HG02642 (cell line): ENCODE measurements around the gene EPS15.
A peak's percentile ranks its signal among the peaks of the same experiment; 100 is the strongest.

ENCODE experiments used
- ATAC-seq: cut with Tn5 transposase; IDR thresholded peaks from one replicate; pipeline ENCODE4 v1.9.1; 2021; ENCODE audit warnings: mild to moderate bottlenecking; ENCODE audit not compliant: unreplicated experiment, poor library complexity

EPS15 gene

DNA sequence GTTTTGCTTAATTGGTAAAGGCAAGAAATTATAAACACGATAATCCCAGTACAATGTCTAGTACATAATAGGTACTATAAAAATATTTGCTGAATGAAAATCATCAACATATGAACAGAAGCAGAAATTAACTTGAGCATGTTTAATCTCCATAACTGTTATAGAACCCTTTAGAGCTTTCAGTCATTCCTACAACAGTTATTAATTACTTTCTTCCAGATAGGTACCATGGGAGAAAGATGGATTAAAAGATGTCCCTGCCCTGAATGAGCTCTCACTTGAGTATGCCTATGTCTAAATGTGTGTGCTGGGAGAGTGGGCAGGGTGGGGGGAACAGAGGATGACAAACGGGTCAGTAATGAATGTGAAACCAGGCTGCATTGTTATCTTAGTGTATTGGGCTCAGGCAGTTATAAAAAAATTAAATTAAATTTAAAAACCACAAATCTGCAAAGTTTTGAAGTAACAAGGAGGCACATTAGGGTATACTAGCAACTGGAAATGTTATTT is 2.4 kb downstream of the EPS15 start:
- ATAC-seq, result no peak

DNA sequence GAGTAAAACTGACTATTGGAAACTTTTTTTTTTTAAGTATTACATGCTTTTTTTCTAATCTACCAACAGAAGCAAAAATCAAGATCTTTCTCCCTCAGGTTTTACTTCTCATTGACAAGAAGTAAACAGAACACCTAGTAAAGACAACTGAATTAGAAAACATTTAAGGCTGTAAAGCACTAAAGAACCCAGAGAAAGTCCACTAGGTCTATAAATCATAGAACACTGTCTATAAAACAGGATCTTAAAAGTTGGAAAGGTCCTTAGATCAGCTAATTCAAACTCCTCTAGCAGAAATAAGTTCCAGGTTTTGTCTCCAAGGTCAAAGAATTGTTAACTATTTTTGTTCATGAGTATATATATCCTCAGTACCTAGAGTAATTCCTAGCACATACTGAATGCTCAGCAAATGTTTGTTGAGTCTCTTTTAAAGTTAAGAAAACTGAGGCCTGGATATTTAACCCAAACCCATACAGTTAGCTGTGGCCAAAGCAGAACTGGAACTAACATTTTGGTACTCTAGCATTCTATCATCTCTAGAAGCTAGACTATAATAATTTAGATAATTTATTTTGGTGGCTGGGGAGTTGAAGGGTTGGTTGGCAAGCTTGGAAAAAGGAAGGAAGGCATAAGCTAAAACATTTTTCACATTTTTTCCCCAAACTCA is 3.0 kb downstream of the EPS15 start:
- ATAC-seq, result no peak

DNA sequence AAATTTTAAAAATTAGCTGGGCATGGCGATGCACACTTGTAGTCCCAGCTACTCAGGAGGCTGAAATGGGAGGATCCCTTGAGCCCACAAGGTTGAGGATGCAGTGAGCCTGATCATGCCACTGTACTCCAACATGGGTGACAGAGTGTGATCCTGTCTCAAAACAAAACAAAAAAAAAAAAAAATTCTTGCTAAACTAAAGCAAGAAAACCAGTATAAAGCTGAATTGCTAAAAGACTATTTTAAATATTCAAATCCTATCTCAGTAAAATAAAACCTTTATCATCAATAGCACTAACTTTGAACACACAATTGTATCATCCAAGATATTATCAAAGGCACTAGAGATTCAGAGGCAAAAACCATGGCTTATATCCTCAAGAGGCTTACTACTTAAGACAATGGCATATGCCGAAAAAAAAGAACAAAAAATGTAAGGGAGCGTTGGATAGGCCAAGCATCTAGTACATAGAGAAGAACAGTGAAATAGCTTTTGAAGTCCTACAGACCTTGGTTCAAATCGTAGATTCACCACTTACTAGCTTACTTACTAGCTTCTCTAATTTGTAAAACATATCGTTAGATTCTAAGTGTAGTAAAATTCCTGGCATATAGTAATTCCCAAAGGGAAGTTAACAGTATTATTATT is 3.6 kb downstream of the EPS15 start:
- no peak for ATAC-seq

DNA sequence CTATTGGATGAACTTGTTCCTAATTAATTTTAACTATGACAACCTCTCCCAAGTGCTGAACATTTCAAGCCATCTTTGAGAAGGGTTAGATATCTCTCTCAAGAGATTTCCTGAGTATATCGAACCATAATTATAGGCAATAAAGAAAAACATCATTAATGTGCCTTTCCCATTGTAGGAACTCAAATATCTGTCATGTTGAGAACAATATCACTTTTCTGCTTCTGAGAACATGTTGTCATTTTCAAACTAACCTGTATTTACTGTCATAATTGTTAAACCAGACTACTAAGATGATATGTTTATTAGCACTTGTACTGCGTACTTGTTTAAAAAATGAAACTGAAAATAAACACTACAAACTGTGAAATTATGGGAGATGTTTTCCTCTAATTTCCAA is 4.3 kb downstream of the EPS15 start:
- ATAC-seq, result no peak

DNA sequence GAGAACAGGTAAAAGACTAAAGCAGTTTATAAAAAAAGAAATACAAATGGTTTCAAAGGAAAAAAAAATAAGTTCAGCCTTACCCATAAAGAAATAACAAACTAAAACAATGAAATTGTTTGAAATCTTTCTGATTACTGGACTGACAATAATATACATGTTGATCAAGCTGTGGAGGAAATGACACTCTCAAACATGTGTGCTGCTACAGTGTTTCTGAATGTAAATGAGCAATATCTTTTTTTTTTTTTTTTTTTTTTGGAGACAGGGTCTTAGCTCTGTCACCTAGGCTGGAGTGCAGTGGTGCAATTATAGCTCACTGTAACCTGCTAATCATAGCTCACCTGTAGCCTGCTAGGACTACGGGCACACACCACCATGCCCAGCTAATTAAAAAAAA is 6.5 kb downstream of the EPS15 start:
- ATAC-seq, result no peak

DNA sequence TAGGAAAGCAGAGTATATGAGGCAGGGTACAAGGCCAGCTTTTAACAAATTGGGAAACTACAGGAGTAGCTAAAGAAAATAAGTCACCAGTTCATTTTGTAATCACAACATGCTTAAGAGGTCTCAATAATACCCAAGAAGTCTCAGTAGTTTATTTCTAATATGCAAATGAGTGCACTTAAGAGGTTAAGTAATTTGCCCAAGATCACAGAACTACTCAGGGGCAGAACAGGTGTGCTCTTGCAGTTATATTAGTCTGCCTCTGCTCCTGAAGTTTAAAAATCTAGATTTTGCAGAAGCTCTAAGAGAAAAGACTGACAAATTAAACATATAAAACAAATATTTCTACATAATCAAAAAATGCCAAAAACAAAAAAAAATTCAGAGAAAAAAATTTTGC is 6.9 kb downstream of the EPS15 start:
- no peak for ATAC-seq

DNA sequence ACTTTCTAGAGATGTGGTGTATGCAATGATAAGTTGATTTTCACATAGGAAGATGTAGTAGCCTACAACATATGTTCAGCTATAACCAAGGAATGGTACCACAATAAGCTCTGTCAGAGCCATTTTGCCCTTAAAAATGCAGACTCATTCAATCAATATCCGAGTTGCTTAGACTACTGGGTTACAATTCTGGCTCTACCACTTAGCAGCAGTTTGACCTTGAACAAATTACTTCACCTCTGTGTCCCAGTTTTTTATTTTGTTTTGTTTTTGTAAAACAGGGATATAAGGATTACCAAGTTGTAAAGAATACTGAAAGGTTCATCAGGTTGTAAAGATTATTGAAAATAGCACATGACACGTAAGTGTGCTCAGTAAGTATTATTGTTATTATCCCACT is 9.3 kb downstream of the EPS15 start:
- ATAC-seq, result no peak

DNA sequence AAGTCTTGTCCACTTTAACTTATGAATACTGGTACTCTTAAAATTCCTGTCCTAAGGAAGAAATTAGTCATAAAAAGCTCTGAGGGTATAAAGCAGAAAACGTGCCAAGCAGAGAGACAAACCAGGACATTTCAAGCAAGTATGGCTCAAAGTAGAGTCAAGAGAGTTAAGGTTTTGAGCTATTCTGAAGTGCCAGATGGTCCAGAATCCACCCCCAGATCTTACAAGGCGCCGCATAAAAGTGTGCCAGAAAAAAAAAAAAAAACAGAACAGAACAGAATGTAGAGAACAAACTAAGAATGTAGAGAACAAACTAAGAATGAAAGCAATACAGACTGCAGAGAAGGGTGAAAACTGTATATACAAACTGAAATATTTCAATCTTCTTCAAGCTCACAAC is 12.5 kb downstream of the EPS15 start:
- ATAC-seq, result peak; percentile 43

DNA sequence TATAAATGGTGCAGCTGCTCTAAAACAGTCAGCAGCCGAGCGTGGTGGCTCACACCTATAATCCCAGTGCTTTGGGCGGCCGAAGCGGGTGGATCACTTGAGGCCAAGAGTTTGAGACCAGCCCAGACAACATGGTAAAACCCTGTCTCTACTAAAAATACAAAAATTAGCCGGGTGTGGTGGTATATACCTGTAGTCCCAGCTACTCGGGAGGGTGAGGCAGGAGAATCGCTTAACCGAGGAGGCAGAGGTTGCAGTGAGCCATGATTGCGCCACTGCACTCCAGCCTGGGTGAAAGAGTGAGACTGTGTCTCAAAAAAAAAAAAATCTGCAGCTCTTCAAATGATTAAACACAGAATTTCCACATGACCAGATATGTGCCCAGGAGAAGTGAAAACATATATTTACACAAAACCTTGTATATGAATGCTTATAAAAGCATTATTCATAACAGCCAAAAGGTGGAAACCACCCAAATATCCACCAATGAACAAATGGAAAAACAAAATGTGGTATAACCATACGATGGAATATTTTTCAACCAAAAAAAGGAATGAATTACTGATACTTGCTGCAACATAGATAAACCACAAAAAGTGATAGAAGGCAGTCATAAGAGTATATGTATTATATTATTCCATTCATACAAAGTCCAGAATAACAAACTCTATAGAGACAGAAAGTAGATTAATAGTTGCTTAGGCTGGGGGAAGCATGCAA is 14.1 kb downstream of the EPS15 start:
- ATAC-seq, result peak; percentile 55

DNA sequence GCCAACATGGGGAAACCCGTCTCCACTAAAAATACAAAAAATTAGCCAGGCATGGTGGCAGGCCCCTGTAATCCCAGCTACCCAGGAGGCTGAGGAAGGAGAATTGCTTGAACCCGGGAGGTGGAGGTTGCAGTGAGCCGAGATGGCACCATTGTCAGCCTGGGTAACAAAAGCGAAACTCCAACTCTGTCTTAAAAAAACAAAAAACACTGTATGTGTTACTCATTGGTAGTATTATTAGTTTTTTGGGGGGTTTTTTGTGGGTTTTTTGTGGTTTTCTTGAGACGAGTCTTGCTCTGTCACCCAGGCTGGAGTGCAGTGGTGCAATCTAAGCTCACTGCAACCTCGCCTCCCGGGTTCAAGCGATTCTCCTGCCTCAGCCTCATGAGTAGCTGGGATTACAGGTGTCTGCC is 17.8 kb downstream of the EPS15 start:
- ATAC-seq, result peak; percentile 69

DNA sequence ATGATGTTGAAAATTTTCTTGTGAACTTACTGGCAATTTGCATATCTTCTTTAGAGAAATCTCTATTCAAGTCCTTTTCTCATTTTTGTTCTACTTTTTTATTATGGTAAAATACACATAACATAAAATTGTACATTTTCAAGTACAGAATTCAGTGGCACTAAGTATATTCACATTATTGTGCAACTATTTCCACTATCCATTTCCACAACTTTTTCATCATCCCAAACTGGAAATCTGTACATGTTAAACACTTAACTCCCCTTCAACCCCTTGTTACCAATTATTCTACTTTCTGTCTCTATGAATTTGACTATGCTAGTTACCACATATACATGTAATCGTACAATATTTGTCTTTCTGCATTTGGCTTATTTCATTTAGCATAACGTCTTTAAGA is 19.4 kb downstream of the EPS15 start:
- no peak for ATAC-seq

DNA sequence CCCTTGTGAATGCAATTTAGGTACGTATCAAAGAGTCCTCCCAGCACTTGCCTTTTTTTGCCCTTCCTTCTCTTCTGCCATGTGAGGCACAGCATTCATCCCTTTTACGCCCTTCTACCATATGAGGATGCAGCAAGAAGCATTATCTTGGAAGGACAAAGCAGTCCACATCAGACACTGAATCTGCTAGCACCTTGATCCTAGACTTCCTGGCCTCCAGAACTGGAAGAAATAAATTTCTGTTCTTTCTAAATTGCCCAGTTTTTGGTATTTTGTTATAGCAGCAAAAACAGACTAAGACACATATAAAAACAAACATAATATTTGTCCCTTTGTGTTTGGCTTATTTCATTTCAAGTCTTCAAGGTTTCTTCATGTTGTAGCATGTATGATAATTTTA is 20.1 kb downstream of the EPS15 start:
- no peak for ATAC-seq

DNA sequence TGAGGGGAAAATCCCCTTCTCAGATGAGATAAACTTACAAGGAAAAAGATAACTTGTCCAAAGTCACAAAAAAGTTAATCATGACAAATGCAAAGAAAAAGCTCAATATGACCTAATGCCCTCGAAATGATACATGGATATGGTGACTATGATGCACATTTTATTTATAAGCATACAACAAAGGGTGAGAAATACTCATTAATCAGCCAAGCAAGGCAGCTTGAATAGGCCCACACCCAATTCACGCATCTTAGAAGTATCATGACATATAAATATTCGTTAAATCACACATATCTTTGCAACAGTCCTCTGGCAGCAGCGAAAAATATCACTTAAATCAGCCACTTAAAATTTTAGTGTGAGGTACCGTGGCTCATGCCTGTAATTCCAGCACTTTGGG is 21.7 kb downstream of the EPS15 start:
- no peak for ATAC-seq

DNA sequence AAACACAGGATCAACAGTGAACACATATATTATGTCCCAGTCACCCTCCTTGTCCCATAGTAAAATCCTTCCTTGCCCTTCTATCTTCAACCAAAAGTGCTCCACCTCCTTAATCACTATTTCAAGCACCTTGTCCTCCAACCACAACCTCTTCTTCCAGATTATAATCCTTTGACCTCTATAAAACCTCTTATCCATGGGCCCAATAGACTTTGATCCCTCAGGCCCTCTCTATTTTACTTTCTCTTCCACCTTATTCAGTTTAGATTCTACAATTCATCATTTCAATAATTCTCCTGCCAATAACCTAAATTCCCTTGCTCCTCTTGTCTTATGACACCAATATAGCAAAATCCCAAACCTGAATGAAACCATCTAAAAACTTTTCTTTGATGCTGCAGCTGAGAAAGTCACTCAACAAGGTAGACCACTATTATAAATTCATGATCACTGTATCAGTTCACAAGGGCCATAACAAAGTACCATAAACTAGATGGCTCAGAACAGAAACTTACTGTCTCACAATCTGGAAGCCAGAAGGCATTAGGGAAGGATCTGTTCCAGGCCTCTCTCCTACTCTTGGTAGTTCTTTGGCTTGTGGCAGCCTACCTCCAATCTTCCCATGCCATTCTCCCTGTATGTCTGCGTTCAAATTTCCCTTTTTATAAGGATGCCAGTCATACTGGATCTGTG is 24.8 kb downstream of the EPS15 start:
- ATAC-seq, result no peak

DNA sequence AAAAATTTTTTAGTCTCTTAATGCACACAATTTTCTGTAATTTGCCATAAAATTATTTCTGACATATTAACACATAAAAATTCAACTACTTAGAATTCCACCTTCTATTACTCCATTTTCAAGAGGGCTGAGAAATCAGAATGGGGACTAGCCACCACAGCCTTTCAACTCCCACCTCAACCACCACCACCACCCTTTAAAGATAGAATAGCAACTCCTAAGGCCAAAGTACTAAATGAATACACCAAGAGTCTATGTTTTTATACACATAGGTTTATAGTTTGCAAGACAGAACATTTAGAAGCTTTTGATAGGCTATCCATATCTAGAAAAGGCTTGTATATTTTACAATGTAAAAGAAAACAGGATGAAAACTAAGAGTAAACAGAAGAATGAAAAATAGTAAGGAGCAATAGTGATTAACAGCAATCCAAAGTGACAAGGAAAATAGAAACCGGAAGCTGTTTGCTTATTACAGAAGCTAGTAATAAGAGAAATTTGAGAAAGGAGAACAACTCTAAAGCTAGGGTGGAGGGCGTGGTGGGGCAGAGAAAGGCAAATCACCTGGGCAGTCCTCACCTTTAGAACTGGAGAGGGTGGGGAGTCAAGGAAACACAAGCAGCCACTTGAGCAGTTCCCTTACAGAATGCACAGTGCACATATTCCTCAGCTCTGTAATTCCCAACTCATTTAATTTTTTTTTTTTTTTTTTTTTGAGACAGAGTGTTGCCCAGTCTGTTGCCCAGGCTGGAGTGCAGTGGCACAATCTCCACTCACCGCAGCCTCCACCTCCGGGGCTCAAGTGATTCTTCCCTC is 27.7 kb downstream of the EPS15 start:
- ATAC-seq, result no peak

DNA sequence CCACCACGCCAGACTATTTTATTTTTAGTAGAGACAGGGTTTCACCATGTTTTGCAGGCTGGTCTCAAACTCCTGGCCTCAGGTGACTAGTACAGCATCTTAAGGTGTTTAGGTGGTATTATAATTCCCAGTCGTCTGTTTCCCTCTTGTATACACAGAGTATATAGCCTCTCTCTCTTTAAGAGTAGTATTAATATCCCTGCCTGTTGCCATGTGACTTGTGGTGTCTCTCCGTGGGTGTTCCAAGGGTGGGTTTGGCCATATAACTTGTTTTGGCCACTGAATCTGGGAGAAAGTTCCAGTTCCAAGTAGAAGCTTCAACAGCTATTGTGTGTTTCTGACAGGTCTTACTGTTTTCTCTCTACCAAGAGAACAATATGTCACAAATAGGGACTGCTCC is 29.6 kb downstream of the EPS15 start:
- no peak for ATAC-seq

DNA sequence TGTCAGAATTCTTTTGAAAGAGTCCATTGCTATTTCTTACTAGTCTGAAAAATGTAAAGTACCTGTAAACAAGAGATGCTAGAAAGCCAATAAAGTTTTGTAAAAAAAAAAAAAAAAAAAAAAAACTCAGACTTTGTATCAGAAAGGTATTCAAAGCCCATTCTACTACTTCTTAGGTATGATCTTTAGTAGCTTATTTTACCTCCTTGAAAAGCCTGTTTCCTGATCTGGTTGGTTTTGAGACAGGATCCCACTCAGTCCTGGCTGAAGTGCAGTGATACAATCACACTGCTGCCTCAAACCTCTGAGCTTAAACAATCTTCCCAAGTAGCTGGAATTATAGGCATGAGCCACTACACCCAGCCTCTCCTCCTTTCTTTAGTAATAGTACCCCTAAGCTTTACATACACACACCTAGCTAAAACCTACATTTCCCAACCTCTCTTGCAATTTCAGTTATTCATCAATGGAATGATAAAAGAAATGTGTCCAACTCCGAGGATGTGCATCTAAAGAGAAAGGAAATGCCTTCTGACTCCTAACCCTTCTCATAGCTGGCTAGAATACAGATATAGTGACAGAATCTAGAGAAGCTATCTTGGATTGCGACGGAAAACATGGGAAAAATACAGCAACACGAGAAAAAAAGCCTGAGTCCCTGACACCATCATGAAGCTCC is 30.6 kb downstream of the EPS15 start:
- no peak for ATAC-seq

DNA sequence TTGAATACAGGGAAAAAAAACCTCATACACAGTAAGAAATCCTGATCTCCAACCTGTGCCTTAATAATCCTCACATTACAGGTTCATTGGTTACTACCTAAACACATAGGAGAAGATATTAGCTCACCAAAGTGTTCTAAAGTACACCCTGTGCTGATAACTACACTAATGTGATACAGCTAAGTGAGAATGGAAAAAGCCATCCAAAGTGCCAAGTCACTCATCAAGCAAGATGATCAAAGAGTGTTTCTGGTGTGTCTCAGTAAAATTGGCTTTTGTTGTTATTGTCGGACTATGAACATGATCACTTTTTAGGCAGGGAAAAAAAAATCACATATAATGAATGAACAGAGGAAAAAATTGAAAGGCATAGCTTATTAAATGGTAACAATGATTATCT is 31.4 kb downstream of the EPS15 start:
- ATAC-seq, result no peak

DNA sequence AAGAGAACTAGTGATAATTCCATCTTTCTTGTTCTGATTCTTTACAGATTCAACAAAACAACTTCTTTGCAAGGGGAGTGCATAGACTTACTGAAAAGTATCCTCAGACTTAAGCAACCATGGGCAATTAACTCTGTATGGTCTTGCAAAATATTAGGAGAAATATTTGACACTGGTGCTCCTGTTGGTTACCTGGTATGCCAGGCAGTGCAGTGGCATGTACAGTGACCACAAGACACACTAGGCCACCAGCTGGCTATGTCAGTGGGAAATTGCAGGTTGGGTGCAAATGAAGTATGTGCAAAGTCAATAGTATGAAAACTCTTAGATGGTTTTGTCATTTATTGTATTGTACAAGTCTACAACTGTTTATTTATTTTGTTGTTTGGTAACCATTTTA is 34.5 kb downstream of the EPS15 start:
- ATAC-seq, result no peak

DNA sequence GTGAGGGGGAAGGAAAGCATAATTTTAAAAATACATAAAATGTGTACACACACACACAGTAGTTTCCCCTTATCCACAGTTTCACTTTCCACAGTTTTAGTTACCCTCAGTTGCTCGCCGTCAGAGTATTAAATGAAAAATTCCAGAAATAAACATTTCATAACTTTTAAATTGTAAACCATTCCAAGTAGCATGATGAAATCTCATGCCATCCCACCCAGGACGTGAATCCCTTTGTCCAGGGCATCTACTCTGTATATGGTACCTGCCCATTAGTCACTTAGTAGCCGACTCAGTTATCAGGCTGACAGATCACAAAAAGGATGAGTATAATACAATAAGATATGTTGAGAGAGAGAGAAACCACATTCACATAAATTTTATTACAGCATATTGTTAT is 36.2 kb downstream of the EPS15 start:
- no peak for ATAC-seq
